ENCODE measurements around the gene KRI1. TPM values are rescaled to one million over a fixed set of nuclear protein-coding genes. Genes with fewer than 3 reads are reported as not detected.

KRI1 gene
- total and polyA plus RNA-seq, 4 donors: 4.6 to 14.1 (median 7.0) TPM

DNA sequence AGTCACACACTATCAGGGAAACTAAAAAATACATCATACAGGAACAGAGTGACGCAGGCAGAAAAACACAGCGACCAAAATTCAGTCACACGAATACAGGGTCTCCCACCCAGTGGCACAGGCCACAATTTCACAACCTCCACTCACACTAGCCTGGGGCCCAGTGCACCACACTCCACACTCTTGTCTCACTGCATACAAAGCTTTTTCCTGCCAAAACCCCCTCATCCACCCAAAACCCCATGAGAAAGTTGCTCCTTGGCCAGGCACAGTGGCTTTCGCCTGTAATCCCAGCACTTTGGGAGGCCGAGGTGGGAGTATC is 49.8 kb downstream of the KRI1 start:
- peaks cover 2 to 27% (median 11%) of the 10 kb centered on the region in 4 donors for H3K4me1 ChIP-seq (ENCODE audit: control insufficient read depth in 4 of 4, insufficient read depth in 4 of 4, low read length in 3 of 4)
- no peak overlapping the region for H3K9ac ChIP-seq (ENCODE audit: low read depth in 1 of 2, low read length in 2 of 2)
- H3K27ac ChIP-seq (ENCODE audit: low read depth in 1 of 2, low read length in 2 of 2): no peak overlapping the region
- DNase-seq (ENCODE audit: low spot score): no peak
- H3K27me3 ChIP-seq (ENCODE audit: control insufficient read depth in 4 of 4, insufficient read depth in 4 of 4, low read length in 3 of 4): peaks cover 2 to 21% (median 4%) of the 10 kb centered on the region in 4 donors
- no peaks in the 10 kb centered on the region for H3K36me3 ChIP-seq (ENCODE audit: control insufficient read depth in 4 of 4, insufficient read depth in 3 of 4, low read depth in 1 of 4, low read length in 3 of 4)
- TF ChIP-seq, protein P1, sequence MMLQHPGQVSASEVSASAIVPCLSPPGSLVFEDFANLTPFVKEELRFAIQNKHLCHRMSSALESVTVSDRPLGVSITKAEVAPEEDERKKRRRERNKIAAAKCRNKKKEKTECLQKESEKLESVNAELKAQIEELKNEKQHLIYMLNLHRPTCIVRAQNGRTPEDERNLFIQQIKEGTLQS (IDR thresholded peaks at IDR 0.05): no peak
- TF ChIP-seq GABPA (IDR thresholded peaks at IDR 0.05 in 1 of 2, conservative IDR thresholded peaks at IDR 0.05 in 1 of 2) (no peak), RAD21 (IDR thresholded peaks at IDR 0.05) (no peak), EGR1 (IDR thresholded peaks at IDR 0.05; ENCODE audit: low read depth in 2 of 2) (no peak), TAF1 (conservative IDR thresholded peaks at IDR 0.05) (no peak), JUND (IDR thresholded peaks at IDR 0.05) (no peak), SP1 (IDR thresholded peaks at IDR 0.05) (no peak)
- H3K9me3 ChIP-seq (ENCODE audit: control insufficient read depth in 4 of 4, low read length in 3 of 4): no peaks in the 10 kb centered on the region
- no peak overlapping the region for H3K4me3 ChIP-seq (ENCODE audit: low read depth in 1 of 3, low read length in 3 of 3)
- 85% methylated on average over 5 of the region's 5 CpGs for WGBS

DNA sequence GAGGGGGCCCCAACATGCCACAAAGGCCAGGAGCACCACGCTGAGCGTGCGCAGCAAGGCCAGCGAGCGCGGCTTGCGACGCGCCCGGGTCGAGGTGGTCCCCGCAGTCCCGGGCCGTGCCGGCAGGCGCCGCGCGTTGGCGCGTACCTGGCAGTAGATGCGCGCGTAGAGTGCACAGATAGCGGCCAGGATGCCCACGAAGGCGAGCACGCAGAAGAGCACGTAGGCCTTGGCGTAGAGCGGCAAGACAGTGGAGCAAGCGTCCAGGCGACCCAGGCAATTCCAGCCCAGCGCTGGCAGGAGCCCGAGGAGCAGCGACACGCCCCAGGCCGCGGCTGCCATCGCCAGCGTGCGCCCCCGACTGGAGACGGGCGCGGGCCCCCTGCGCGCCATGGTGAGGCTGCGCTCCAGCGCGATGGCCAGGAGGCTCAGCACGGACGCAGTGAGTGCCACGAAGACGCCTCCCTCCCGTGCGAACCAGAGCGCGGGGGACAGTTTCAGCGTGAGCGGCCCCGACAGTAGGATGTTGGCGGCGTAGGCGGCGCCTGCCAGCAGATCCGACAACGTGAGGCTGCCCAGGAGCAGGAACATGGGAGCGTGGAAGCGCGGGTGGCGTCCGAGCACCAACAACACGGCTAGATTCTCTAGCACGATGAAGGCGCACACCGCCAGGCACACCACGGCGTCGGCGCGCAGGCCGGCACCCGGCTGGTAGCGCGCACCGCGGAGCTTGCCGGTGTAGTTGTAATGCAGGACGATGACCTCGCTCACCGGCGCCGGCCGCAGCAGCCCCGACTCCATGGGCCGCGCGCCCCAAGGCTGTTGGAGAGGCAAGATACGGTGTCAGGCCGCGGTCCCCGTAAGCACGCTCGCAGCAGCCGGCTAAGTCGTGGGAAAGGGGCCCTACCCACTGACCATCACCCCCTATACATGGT is 51.3 kb downstream of the KRI1 start:
- no peaks in the 10 kb centered on the region for H3K36me3 ChIP-seq (ENCODE audit: control insufficient read depth in 4 of 4, insufficient read depth in 3 of 4, low read depth in 1 of 4, low read length in 3 of 4)
- H3K9me3 ChIP-seq (ENCODE audit: control insufficient read depth in 4 of 4, low read length in 3 of 4): no peaks in the 10 kb centered on the region
- peaks cover 2 to 21% (median 4%) of the 10 kb centered on the region in 4 donors for H3K27me3 ChIP-seq (ENCODE audit: control insufficient read depth in 4 of 4, insufficient read depth in 4 of 4, low read length in 3 of 4)
- no peak overlapping the region for H3K4me3 ChIP-seq (ENCODE audit: low read depth in 1 of 3, low read length in 3 of 3)
- no peak overlapping the region for H3K9ac ChIP-seq (ENCODE audit: low read depth in 1 of 2, low read length in 2 of 2)
- WGBS: 9% methylated on average over 107 of the region's 107 CpGs
- H3K4me1 ChIP-seq (ENCODE audit: control insufficient read depth in 4 of 4, insufficient read depth in 4 of 4, low read length in 3 of 4): peaks cover 2 to 27% (median 13%) of the 10 kb centered on the region in 4 donors
- TF ChIP-seq, protein P2, sequence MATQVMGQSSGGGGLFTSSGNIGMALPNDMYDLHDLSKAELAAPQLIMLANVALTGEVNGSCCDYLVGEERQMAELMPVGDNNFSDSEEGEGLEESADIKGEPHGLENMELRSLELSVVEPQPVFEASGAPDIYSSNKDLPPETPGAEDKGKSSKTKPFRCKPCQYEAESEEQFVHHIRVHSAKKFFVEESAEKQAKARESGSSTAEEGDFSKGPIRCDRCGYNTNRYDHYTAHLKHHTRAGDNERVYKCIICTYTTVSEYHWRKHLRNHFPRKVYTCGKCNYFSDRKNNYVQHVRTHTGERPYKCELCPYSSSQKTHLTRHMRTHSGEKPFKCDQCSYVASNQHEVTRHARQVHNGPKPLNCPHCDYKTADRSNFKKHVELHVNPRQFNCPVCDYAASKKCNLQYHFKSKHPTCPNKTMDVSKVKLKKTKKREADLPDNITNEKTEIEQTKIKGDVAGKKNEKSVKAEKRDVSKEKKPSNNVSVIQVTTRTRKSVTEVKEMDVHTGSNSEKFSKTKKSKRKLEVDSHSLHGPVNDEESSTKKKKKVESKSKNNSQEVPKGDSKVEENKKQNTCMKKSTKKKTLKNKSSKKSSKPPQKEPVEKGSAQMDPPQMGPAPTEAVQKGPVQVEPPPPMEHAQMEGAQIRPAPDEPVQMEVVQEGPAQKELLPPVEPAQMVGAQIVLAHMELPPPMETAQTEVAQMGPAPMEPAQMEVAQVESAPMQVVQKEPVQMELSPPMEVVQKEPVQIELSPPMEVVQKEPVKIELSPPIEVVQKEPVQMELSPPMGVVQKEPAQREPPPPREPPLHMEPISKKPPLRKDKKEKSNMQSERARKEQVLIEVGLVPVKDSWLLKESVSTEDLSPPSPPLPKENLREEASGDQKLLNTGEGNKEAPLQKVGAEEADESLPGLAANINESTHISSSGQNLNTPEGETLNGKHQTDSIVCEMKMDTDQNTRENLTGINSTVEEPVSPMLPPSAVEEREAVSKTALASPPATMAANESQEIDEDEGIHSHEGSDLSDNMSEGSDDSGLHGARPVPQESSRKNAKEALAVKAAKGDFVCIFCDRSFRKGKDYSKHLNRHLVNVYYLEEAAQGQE (IDR thresholded peaks at IDR 0.05): no peak
- TF ChIP-seq RXRA (IDR thresholded peaks at IDR 0.05): no peak
- no peak for TF ChIP-seq HNF4G (IDR thresholded peaks at IDR 0.05)
- TF ChIP-seq, protein P3, sequence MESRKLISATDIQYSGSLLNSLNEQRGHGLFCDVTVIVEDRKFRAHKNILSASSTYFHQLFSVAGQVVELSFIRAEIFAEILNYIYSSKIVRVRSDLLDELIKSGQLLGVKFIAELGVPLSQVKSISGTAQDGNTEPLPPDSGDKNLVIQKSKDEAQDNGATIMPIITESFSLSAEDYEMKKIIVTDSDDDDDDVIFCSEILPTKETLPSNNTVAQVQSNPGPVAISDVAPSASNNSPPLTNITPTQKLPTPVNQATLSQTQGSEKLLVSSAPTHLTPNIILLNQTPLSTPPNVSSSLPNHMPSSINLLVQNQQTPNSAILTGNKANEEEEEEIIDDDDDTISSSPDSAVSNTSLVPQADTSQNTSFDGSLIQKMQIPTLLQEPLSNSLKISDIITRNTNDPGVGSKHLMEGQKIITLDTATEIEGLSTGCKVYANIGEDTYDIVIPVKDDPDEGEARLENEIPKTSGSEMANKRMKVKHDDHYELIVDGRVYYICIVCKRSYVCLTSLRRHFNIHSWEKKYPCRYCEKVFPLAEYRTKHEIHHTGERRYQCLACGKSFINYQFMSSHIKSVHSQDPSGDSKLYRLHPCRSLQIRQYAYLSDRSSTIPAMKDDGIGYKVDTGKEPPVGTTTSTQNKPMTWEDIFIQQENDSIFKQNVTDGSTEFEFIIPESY (IDR thresholded peaks at IDR 0.05): no peak
- TF ChIP-seq, protein P4, sequence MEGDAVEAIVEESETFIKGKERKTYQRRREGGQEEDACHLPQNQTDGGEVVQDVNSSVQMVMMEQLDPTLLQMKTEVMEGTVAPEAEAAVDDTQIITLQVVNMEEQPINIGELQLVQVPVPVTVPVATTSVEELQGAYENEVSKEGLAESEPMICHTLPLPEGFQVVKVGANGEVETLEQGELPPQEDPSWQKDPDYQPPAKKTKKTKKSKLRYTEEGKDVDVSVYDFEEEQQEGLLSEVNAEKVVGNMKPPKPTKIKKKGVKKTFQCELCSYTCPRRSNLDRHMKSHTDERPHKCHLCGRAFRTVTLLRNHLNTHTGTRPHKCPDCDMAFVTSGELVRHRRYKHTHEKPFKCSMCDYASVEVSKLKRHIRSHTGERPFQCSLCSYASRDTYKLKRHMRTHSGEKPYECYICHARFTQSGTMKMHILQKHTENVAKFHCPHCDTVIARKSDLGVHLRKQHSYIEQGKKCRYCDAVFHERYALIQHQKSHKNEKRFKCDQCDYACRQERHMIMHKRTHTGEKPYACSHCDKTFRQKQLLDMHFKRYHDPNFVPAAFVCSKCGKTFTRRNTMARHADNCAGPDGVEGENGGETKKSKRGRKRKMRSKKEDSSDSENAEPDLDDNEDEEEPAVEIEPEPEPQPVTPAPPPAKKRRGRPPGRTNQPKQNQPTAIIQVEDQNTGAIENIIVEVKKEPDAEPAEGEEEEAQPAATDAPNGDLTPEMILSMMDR (IDR thresholded peaks at IDR 0.05; ENCODE audit: low read depth, low read length, missing input control): no peak
- no peak for TF ChIP-seq NR2F2 (IDR thresholded peaks at IDR 0.05)
- no peak for TF ChIP-seq YY1 (IDR thresholded peaks at IDR 0.05)
- no peak for TF ChIP-seq RAD21 (IDR thresholded peaks at IDR 0.05)
- no peak for TF ChIP-seq GABPA (IDR thresholded peaks at IDR 0.05 in 1 of 2, conservative IDR thresholded peaks at IDR 0.05 in 1 of 2)
- no peak for TF ChIP-seq SP1 (IDR thresholded peaks at IDR 0.05)
- TF ChIP-seq FOXA1 (IDR thresholded peaks at IDR 0.05): no peak
- no peak for TF ChIP-seq EGR1 (IDR thresholded peaks at IDR 0.05; ENCODE audit: low read depth in 2 of 2)
- TF ChIP-seq FOXA2 (IDR thresholded peaks at IDR 0.05): no peak
- TF ChIP-seq, protein P1 (IDR thresholded peaks at IDR 0.05): no peak
- H3K27ac ChIP-seq (ENCODE audit: low read depth in 1 of 2, low read length in 2 of 2): no peak overlapping the region
- no peak for DNase-seq (ENCODE audit: low spot score)
